ENCODE measurements around the gene ACER1.

DNA sequence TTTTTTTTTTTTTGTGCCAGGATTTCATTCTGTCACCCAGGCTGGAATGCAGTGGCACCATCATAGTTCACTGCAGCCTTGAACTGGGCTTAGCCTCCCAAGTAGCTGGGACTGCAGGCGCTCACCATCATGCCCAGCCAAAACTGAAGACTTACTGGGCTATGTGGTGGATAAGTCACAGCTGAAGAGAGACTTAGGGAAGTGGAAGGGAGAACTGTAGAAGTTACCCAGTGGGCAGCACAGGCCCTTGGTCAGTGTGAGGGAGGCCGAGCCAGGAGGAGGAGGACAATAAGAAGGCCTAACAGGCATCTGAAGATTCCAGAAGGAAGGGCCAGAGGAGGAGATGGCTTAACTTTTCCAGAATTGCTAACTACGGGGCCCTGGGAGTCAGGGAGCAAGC is 46.3 kb upstream of the ACER1 start:
- TF ChIP-seq POLR2A (IDR thresholded peaks at IDR 0.05): no peak
- TF ChIP-seq, protein P1, sequence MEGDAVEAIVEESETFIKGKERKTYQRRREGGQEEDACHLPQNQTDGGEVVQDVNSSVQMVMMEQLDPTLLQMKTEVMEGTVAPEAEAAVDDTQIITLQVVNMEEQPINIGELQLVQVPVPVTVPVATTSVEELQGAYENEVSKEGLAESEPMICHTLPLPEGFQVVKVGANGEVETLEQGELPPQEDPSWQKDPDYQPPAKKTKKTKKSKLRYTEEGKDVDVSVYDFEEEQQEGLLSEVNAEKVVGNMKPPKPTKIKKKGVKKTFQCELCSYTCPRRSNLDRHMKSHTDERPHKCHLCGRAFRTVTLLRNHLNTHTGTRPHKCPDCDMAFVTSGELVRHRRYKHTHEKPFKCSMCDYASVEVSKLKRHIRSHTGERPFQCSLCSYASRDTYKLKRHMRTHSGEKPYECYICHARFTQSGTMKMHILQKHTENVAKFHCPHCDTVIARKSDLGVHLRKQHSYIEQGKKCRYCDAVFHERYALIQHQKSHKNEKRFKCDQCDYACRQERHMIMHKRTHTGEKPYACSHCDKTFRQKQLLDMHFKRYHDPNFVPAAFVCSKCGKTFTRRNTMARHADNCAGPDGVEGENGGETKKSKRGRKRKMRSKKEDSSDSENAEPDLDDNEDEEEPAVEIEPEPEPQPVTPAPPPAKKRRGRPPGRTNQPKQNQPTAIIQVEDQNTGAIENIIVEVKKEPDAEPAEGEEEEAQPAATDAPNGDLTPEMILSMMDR (IDR thresholded peaks at IDR 0.05): no peak
